GM10248 (cell line): Measurements from ENCODE around the gene CAMK4.

Experiments used
- CTCF ChIA-PET: fragments of 300-600 bp; sonication (Branson Sonifier 250); formaldehyde crosslinking; extraction: SDS; loops from one replicate; lab custom pipeline; 2021; ENCODE audit warnings: antibody characterized with exemption; lab: Yijun Ruan, JAX
- POLR2A ChIA-PET: fragments of 350-650 bp; sonication (Branson Sonifier 250); formaldehyde crosslinking; extraction: SDS; loops from one replicate; lab custom pipeline; 2020; ENCODE audit warnings: antibody characterized with exemption; lab: Yijun Ruan, JAX
- DNase-seq: peaks from one replicate; pipeline ENCODE4 v3.0.0; 2012; ENCODE audit errors: extremely low spot score
- TF ChIP-seq, protein P1 (sequence below): IDR thresholded peaks from 2 replicates; pipeline ENCODE4 v1.5.1; 2012; ENCODE audit warnings: mild to moderate bottlenecking, low read depth; ENCODE audit errors: extremely low read depth, missing control alignments, control extremely low read depth

Gene CAMK4

DNA sequence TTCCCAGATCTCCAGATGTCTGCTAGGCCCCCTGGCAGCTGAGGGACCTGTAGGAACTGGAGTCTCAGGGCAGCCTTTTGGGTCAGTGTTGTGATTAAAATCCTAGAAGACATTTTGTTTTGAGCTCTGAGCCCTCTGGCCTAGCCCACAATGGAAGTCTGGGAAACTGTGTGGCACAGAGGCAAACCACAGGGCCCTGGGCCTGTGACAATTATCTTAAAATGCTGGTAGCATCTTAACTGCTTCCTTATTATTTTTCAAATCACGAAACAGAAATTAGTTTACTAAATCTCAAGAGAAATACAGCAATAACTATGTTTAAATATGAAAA lies 162.6 kb downstream of the CAMK4 start:
- DNase-seq, result no peak
- CTCF ChIA-PET, result interaction anchor here (1.3 to 3.7 kb wide), 2 partner anchors 13 to 14 kb away, joined by 3 to 14 read pairs; no protein-coding TSS in a partner anchor
- TF ChIP-seq, protein P1, sequence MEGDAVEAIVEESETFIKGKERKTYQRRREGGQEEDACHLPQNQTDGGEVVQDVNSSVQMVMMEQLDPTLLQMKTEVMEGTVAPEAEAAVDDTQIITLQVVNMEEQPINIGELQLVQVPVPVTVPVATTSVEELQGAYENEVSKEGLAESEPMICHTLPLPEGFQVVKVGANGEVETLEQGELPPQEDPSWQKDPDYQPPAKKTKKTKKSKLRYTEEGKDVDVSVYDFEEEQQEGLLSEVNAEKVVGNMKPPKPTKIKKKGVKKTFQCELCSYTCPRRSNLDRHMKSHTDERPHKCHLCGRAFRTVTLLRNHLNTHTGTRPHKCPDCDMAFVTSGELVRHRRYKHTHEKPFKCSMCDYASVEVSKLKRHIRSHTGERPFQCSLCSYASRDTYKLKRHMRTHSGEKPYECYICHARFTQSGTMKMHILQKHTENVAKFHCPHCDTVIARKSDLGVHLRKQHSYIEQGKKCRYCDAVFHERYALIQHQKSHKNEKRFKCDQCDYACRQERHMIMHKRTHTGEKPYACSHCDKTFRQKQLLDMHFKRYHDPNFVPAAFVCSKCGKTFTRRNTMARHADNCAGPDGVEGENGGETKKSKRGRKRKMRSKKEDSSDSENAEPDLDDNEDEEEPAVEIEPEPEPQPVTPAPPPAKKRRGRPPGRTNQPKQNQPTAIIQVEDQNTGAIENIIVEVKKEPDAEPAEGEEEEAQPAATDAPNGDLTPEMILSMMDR, result no peak
- POLR2A ChIA-PET, result no interaction called here

- DNase-seq, result no peak
- POLR2A ChIA-PET, result no interaction called here
Measured at GRCh38 chr5:111387361-111387760, 163.2 kb downstream of the CAMK4 start.

DNA sequence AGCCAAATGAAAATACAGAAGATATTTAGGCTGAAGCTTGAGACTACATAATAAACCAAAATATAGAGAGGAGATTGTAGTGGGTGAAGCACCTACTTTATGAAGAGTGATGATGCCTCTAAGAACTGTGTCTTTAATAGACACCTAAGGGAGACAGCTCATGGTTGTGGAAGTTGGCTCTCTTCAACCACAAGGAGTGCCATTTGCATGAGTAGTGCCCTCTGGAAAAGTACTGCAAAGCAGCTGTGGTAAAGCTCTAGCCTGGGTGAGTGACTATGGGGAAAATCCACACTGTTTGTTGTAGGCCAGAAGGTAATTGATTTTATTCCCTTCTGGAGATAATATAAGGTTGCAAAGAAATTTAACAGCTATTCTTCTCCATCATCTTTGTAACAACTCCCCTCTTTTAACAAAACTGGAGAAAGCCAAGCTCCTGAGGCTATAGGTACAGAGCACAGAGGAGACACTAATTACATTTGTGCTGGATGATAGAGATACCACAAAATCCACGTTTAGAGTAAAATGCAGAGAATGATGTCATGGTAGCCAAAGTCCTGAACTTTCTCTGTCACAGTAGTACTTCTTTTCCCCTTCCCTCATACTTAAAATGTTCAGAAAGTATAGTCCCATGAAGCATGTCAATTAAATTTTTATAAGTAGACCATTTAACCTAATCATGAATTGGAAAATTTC lies 165.4 kb downstream of the CAMK4 start:
- DNase-seq, result no peak
- TF ChIP-seq, protein P1, result no peak
- ChIA-PET CTCF (interaction anchor here (0.9 to 2.5 kb wide), 5 partner anchors 11 to 68 kb away, joined by 3 to 11 read pairs (median 4); no protein-coding TSS in a partner anchor), POLR2A (no interaction called here)

More at GRCh38 chr5:111387361-111387760, 163.2 kb downstream of the CAMK4 start:
- CTCF ChIA-PET, result interaction anchor here (1.1 to 3.7 kb wide), 4 partner anchors 10 to 15 kb away, joined by 3 to 14 read pairs (median 5); no protein-coding TSS in a partner anchor
- TF ChIP-seq, protein P1, result no peak

GRCh38 chr5:111392181-111392580 lies 168.0 kb downstream of the CAMK4 start:
- ChIA-PET CTCF (no interaction called here), POLR2A (no interaction called here)
- DNase-seq, result no peak
- TF ChIP-seq, protein P1, result no peak

DNA sequence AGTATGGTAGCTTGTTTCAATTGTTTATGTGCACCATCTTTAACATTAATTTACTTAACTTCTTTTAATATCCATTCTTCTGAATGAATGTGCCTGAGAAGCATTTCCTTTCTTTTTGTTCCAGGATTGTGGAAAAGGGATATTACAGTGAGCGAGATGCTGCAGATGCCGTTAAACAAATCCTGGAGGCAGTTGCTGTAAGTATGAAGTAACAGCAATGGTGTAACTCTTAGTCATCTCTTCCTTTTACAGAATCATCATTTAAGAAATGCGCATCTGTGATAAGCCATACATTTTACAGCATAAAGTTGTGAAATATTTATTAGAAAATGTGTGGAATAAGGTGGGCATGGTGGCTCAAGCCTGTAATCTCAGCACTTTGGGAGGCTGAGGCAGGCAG lies 170.4 kb downstream of the CAMK4 start:
- no peak for DNase-seq
- ChIA-PET CTCF (interaction anchor here (1.1 to 1.3 kb wide), 3 partner anchors 78 to 237 kb away, joined by 3 read pairs; no protein-coding TSS in a partner anchor), POLR2A (no interaction called here)

GRCh38 chr5:111398013-111398412 lies 173.8 kb downstream of the CAMK4 start:
- ChIA-PET CTCF (no interaction called here), POLR2A (no interaction called here)
- no peak for DNase-seq
- TF ChIP-seq, protein P1, result no peak

More for the DNA sequence above, 170.4 kb downstream of the CAMK4 start:
- TF ChIP-seq, protein P1, result no peak
